ENCODE data around the gene HEXA. TPM values are rescaled to one million over a fixed set of nuclear protein-coding genes. Genes with fewer than 3 reads are reported as not detected.
"Not testable (repeated sequence)": the region's sequence is repeated elsewhere in the genome, so short reads cannot be mapped to it uniquely, and the experiment has no call there.

The HEXA gene
- total and polyA plus RNA-seq, 10 donors: 99.1 to 172 (median 117) TPM

- Histone ChIP-seq H3K9me3 (no peaks in the 10 kb centered on the region), H3K36me3 (no peaks in the 10 kb centered on the region), H3K27me3 (replicated peaks in 1 of 7) (peaks cover 0 to 15% (median 0%) of the 10 kb centered on the region in 7 donors), H3K27ac (no peak within 1 kb of the TSS), H3K4me1 (no peaks in the 10 kb centered on the region), H3K4me3 (no peak within 1 kb of the TSS)
- TF ChIP-seq POLR2A (IDR thresholded peaks at IDR 0.05): no peak
- no peak for TF ChIP-seq CTCF (IDR thresholded peaks at IDR 0.05 in 8 of 11, conservative IDR thresholded peaks at IDR 0.05 in 3 of 11)
- DNase-seq: no peak
- WGBS, 5 donors: 34 to 56% (median 49%) methylated on average over 4 of the region's 4 CpGs
- intact Hi-C loops (cut with DNase I; ENCODE audit: low total_unique reads): no loop called here
These were observed 22.2 kb upstream of the HEXA start, which contains the start of gene TMEM202 for GRCh38 chr15:72397796-72398588. Gene TMEM202 (plus strand): TSS chr15:72398305. CDS start chr15:72398327, 22 bp downstream.

- H3K27ac ChIP-seq; DNase-seq; H3K4me3 ChIP-seq; H3K9me3 ChIP-seq; H3K36me3 ChIP-seq; intact Hi-C loops (cut with DNase I; ENCODE audit: low total_unique reads); H3K4me1 ChIP-seq: not testable (repeated sequence)
- WGBS, 5 donors: 94 to 96% (median 95%) methylated on average over 5 to 24 of the region's 24 CpGs; no CpG with 5 or more reads in 1 of the 5 donors
- H3K27me3 ChIP-seq (replicated peaks in 1 of 7): peaks cover 0 to 19% (median 0%) of the 10 kb centered on the region in 7 donors
These were observed 20.5 kb upstream of the HEXA start for GRCh38 chr15:72396331-72396730.

- TF ChIP-seq POLR2A (IDR thresholded peaks at IDR 0.05): no peak
- no peak for TF ChIP-seq CTCF (IDR thresholded peaks at IDR 0.05 in 8 of 11, conservative IDR thresholded peaks at IDR 0.05 in 3 of 11)
- TF ChIP-seq POLR2AphosphoS5 (IDR thresholded peaks at IDR 0.05): no peak
- Histone ChIP-seq H3K4me3 (no peak overlapping the region), H3K9me3 (no peaks in the 10 kb centered on the region), H3K36me3 (no peaks in the 10 kb centered on the region), H3K4me1 (no peaks in the 10 kb centered on the region), H3K27ac (no peak overlapping the region), H3K27me3 (replicated peaks in 1 of 7) (peaks cover 0 to 47% (median 0%) of the 10 kb centered on the region in 7 donors)
- WGBS, 5 donors: 77 to 83% (median 78%) methylated on average over 3 of the region's 3 CpGs
- intact Hi-C loops (cut with DNase I; ENCODE audit: low total_unique reads): loop anchor here (10.0 kb wide), 1 partner anchor 66 kb away; no protein-coding TSS in a partner anchor
- no peak for DNase-seq
These were observed 13.4 kb upstream of the HEXA start for GRCh38 chr15:72389231-72389630.

GRCh38 chr15:72387741-72388140, 11.9 kb upstream of the HEXA start:
- no peak overlapping the region for H3K4me3 ChIP-seq
- intact Hi-C loops (cut with DNase I; ENCODE audit: low total_unique reads): loop anchor here (10.0 kb wide), 1 partner anchor 67 kb away; no protein-coding TSS in a partner anchor
- no peak overlapping the region for H3K27ac ChIP-seq
- no peak for DNase-seq
- no peaks in the 10 kb centered on the region for H3K4me1 ChIP-seq
- no peaks in the 10 kb centered on the region for H3K9me3 ChIP-seq
- H3K36me3 ChIP-seq: no peaks in the 10 kb centered on the region
- TF ChIP-seq CTCF (IDR thresholded peaks at IDR 0.05 in 8 of 11, conservative IDR thresholded peaks at IDR 0.05 in 3 of 11) (no peak), POLR2A (IDR thresholded peaks at IDR 0.05) (no peak), POLR2AphosphoS5 (IDR thresholded peaks at IDR 0.05) (no peak)
- H3K27me3 ChIP-seq (replicated peaks in 1 of 7): peaks cover 0 to 40% (median 0%) of the 10 kb centered on the region in 7 donors
